HG03378 (cell line): ENCODE results near the gene KCNH2.
"Not testable (repeated sequence)": the region's sequence is repeated elsewhere in the genome, so short reads cannot be mapped to it uniquely, and the experiment has no call there.

Experiments used
- ATAC-seq: cut with Tn5 transposase; IDR thresholded peaks from one replicate; pipeline ENCODE4 v1.9.1; 2021; ENCODE audit warnings: mild to moderate bottlenecking, moderate library complexity; ENCODE audit not compliant: unreplicated experiment

KCNH2 gene

DNA sequence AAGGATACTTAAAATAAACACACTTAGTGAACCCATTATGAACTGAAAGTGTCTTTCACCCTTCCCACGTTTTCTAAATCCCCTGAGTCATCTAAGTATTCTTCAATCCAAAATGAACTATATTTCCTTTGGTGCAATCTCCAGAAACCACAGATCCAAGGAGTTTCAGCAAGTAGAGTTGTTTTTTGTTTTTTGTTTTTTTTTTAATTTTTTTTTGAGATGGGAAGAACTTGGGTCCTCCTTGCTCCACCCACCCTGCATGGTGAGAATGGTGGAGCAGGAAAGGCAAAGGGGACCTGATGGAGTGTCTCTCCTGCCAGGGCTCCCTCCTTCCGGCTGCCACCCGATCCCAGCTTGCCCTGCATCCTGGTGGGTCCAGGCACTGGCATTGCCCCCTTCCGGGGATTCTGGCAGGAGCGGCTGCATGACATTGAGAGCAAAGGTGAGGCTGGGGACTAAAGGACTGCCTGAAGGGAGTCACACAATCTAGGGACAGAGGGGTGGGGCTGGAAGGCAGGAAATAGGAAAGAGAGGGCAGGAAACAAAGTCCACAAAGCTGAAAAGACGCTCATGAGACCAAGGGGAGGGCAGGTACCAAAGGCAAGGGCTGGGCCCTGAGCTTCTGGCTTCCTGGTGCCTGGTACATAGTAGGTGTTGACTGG, 34.0 kb upstream of the KCNH2 start:
- no peak for ATAC-seq

DNA sequence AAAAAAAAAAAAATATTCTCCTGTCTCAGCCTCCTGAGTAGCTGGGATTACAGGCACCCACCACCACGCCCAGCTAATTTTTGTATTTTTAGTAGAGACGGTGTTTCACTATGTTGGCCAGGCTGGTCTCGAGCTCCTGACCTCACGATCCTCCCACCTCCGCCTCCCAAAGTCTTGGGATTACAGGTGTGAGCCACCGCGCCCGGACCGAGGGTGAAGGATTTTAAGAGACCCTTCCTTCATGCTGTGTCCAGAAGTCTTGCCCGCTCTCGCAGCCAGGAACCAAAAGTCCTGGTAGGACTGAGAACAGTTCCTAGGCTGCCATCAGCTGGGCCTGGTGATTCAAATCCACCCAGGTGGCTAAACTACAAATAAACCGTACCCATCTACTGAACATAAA, 33.5 kb upstream of the KCNH2 start:
- ATAC-seq: not testable (repeated sequence)

DNA sequence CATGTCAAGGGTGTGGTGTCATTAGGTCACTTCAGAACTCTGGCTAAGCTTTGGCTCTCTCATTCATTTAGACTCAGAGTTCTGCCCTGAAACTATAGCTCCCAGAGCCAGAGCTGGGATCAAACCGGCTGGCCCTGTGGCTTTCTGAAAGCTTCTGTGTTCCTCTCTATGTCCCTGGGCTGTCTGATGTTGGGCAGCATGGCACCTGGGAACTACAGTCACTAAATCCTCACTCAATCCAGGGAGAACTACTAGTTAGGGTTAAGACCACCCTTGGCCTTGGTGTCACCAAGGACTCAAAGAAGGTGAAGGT, 32.9 kb upstream of the KCNH2 start:
- no peak for ATAC-seq

DNA sequence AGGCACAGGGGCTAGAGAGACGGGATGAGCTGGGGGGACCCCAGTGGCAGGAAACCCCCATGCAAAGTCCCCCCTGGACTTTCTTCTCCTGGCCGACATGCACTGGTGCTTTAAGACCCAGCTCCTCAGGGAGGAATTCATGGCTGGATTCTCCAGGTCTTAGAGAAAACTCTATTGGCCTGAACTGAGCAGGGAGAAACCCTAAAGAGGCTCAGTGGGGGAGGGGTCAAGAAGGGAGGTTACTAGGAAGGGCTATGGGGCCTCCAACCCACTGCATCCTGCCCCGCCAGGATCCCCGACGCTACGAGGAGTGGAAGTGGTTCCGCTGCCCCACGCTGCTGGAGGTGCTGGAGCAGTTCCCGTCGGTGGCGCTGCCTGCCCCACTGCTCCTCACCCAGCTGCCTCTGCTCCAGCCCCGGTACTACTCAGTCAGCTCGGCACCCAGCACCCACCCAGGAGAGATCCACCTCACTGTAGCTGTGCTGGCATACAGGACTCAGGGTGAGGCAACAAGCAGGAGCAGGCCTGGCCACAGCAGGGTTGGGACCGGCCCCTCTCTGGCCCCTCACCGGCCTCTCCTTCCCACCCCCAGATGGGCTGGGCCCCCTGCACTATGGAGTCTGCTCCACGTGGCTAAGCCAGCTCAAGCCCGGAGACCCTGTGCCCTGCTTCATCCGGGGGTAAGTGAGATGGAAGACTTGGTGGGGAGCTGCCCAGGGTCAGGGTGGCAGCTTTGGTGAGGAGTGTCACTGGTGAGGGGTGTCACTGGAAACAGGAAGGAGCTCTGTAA, 32.4 kb upstream of the KCNH2 start:
- no peak for ATAC-seq

DNA sequence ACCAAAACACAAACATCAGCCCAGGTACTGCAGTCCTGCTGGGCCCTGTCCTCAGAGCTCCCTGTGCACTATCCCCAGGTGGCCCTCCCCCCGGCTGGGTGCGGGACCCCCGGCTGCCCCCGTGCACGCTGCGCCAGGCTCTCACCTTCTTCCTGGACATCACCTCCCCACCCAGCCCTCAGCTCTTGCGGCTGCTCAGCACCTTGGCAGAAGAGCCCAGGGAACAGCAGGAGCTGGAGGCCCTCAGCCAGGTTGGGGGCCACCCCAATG, 31.9 kb upstream of the KCNH2 start:
- no peak for ATAC-seq

DNA sequence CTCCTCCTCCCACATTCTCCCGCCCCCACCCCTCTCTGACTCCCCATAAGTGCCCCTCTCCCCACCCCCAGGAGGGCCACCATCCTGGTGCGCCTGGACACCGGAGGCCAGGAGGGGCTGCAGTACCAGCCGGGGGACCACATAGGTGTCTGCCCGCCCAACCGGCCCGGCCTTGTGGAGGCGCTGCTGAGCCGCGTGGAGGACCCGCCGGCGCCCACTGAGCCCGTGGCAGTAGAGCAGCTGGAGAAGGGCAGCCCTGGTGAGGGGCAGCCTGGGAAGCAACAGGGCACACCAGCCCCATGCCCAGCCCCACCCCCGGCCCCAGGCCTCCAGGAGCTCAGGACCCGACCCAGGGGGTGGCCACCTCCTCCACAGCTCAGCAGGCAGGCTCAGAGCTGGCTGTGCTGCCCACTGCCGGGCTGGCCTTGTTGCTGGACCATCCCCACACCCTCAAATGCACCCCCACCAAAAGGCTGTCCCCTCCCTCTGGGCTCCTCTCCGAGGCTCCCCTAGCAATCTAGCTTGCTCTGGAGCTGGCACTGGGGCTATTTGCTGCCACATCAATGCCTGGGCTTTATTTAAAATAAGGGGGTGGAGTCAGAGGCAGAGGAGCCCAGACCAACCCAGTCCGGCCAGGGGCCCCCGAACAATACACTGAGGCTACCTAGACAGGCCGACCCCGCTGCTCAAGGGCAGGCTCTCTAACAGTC, 31.4 kb upstream of the KCNH2 start:
- ATAC-seq: no peak

DNA sequence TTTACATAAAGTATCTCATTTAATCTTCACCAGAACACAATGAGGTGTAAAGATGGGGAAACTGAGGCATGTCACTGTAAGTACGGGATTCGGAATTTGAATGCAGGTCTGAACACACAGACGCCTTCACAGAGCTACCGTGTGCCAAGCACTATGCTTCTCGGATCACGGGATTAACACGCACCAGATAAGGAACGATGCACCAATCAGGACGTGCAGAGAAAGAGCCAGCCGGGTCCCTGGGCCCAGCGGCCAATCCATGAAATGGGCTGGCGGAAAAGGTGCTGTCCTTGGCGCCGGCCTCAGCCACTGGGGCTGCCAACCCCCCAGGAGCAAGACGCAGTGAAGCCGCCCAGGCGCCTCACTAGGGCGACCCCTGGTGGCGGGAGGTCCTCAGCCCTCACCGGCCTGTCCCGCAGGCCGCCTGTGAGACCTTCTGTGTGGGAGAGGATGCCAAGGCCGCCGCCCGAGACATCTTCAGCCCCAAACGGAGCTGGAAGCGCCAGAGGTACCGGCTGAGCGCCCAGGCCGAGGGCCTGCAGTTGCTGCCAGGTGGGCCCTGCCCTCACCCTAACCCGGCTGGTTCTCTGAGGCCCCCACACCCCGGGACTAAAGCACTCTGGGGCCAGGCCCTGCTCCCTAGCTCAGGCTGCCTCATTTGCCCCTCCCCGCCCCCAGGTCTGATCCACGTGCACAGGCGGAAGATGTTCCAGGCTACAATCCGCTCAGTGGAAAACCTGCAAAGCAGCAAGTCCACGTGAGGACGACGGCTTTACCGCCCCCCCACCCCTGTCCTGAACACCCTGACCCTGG, 30.6 kb upstream of the KCNH2 start:
- peak; percentile 66 for ATAC-seq

DNA sequence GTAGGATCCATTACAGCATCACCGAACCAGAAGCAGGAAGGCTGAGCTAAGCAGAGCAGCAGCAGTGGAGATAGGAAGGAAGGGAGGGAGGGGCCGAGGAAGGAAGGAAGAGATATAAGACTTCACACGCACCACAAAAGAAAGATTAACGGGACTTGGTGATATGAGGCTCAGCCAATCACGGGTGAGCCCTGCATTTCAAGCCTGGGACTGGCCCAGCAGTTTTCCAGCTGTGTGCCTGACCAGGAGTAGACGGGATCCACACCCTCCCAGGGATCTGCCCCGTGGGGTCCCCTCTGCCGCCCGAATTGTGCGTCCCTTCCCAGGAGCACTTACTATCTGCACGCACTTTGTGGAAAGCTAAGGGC, 30.0 kb upstream of the KCNH2 start:
- no peak for ATAC-seq

DNA sequence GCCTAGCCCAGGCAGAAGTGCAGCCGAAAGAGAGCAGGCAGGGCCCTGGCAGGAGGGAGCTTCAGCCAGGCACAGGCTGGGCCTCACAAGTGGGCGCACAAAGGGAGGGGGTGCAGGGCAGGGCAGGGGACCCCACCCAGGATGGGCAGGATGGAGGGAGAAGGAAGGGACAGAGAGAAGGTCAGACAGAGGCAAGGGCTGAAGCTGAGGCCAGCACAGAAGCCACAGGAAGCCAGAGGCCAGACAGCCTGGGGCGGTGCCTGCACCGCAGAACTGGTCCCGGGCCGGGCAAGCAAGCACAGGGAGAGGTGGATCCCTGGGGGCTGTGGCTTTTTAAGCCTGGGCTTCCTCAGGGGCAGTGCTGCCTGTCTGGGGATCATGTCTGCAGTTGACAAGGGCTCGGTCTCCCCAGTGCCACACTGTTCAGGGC, 29.4 kb upstream of the KCNH2 start:
- ATAC-seq: no peak

DNA sequence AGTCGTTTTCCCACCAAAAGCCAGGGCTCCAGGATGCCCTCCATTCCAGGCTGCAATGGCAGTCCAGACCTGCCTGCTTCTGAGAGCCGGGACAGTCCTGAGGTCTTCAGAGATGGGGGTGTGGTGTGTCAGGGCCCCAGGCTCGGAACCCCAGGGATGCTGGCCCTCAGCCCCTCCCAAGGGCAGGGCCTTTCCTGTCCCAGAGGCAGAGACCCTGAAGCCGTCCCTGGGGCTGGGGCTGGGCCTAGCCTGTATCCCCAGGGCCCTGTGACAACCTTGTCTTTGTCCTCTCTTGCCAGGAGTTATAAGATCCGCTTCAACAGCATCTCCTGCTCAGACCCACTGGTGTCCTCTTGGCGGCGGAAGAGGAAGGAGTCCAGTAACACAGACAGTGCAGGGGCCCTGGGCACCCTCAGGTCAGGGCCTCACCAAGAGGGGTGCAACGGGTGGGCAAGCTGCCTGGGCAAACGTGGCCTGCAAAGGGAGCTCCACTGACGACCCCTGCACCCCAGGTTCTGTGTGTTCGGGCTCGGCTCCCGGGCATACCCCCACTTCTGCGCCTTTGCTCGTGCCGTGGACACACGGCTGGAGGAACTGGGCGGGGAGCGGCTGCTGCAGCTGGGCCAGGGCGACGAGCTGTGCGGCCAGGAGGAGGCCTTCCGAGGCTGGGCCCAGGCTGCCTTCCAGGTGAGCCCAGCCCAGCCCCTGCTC, 28.6 kb upstream of the KCNH2 start:
- ATAC-seq: no peak

DNA sequence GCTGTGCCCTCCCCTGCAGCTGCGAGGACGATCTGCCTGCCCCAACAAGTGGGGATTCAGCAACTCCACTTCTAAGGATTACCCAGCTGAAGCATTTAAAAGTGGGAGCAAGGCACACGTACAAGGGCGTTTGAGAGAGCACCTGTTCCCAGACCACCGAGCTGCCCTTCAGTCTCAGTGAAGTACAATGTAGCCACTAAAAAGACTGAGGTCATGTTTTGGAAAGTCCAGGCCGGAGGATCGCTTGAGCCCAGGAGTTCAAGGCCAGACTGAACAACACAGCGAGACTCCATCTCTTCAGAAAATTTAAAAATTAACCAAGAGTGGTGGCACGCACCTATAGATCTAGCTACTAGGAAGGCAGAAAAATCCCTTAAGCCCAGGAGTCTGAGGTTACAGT, 27.4 kb upstream of the KCNH2 start:
- ATAC-seq: no peak

DNA sequence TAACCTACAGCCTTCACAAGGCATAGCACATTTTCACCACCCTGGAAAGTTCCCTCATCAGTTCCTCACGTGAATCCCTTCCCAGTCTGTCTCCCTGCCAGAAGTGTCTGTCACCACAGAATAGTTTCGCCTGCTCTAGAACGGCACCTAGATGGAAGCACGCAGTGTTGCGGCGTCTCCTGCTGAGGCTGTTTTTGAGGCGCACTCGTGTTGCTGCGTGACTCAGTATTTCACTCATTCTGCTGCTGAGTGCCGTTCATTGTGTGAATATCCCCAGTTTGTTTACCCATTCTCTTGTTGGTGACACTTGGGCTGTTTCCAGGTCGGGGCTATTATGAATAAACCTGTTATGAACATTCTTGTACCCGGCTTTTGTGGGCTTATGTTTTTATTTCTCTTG, 25.5 kb upstream of the KCNH2 start:
- ATAC-seq: no peak

DNA sequence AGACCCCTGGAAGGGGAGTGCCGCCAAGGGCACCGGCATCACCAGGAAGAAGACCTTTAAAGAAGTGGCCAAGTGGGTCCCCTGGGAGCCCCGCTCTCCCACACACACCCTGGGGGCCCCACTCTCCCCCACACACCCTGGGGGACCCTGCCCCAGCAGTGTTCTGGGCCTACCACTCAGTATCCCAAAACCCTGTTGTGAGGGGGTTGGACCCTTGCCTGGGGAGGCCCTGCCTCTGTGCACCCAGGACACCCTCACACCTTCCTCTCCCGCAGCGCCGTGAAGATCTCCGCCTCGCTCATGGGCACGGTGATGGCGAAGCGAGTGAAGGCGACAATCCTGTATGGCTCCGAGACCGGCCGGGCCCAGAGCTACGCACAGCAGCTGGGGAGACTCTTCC, 23.4 kb upstream of the KCNH2 start:
- ATAC-seq: no peak

DNA sequence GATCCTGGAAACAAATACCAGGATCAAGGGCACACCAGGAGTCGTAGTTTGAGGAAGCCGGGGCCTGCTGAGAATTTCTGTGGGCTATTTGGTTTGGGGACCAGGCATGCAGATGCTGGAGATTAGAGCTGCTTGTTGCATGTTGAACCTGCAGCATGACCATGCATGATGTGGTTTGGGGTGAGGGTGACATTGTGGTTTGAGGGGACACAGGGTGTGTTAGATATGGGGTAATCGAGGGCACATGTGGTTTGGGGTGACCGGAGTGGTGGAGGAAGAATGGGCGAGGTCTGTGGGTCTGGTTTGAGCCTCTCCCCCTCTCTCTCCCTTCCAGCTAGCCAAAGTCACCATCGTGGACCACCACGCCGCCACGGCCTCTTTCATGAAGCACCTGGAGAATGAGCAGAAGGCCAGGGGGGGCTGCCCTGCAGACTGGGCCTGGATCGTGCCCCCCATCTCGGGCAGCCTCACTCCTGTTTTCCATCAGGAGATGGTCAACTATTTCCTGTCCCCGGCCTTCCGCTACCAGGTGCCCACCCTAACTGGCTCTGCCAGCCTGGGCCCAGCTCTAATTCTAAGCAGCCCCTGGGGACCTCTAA, 22.9 kb upstream of the KCNH2 start:
- ATAC-seq: no peak

DNA sequence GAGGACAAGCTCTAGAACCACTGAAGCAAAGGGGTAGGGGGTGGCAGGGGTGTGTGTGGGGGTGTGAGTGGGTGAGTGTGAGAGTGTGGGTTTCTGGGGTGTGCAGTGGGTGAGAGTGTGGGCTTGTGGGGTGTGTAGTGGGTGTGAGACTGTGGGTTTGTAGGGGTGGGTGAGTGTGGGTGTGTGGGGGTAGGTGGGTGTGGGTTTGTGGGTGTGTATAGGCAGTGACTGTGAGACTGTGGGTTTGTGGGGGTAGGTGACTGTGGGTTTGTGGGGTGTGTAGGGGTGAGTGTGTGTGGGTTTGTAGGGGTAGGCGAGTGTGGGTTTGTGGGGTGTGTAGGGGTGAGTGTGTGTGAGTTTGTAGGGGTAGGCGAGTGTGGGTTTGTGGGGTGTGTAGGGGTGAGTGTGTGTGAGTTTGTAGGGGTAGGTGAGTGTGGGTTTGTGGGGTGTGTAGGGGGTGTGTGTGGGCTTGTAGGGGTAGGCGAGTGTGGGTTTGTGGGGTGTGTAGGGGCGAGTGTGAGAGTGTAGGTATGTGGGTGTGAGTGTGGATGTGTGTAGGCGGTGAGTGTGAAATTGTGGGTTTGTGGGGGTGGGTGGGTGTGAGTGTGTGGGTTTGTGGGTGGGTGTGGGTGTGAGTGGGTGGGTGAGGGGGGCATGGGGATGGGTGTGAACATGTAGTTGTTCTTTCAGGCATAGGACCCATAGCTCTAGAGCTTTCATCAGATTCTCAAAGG, 21.5 kb upstream of the KCNH2 start:
- ATAC-seq: no peak

DNA sequence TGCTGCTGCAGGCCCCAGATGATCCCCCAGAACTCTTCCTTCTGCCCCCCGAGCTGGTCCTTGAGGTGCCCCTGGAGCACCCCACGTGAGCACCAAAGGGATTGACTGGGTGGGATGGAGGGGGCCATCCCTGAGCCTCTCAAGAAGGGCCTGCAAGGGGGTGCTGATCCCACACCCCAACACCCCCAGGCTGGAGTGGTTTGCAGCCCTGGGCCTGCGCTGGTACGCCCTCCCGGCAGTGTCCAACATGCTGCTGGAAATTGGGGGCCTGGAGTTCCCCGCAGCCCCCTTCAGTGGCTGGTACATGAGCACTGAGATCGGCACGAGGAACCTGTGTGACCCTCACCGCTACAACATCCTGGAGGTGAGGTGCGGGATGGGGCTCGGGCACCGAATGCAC, 20.9 kb upstream of the KCNH2 start:
- ATAC-seq: no peak

DNA sequence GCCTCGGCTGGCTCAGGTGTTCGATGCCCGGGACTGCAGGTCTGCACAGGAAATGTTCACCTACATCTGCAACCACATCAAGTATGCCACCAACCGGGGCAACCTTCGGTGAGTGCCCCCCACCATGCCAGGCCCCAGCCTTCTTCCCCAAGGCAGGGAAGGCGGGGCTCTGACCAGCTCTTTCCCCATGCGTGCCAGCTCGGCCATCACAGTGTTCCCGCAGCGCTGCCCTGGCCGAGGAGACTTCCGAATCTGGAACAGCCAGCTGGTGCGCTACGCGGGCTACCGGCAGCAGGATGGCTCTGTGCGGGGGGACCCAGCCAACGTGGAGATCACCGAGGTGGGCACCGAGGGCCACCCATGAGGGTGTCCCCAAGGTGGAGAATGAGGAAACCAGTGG, 20.2 kb upstream of the KCNH2 start:
- ATAC-seq: no peak

DNA sequence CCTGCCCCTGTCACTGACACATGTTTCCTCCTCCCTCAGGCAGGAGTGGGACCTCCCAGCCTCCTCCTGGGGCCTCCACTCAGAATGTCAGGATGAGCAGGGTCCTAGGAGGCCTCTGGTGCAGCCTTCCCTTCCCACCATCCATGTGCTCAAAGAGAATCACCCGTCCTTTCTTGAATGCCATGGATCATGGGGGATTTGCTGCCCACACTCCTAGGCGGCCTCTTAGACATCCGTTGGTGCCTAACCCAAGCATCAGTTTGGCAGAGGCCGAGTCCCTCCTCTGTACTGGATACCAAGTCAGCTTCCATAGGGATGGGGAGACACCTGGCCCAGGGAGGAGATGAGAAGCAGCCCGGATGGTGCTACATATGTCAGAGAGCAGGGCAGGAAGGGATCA, 19.7 kb upstream of the KCNH2 start:
- no peak for ATAC-seq

DNA sequence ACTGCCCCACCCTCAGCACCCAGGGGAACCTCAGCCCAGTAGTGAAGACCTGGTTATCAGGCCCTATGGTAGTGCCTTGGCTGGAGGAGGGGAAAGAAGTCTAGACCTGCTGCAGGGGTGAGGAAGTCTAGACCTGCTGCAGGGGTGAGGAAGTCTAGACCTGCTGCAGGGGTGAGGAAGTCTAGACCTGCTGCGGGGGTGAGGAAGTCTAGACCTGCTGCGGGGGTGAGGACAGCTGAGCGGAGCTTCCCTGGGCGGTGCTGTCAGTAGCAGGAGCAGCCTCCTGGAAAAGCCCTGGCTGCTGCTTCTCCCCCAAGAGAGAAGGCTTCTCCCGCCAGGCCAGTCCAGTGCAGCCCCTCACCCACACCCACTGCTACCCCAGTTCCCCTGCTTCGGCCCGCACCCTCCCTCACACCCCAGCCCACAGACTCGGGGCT, 19.0 kb upstream of the KCNH2 start:
- no peak for ATAC-seq
